Tibial nerve (tissue), 4 donors: ENCODE measurements around the gene RAB9A.

ENCODE experiments used
- EP300 ChIP-seq, 2 donors: sonication (generic); formaldehyde crosslinking; IDR thresholded peaks; one replicate each; pipeline ENCODE4 v1.6.1; 2017; ENCODE audit warnings: antibody characterized with exemption in 2 of 2, mild to moderate bottlenecking in 1 of 2
- POLR2A ChIP-seq, 2 donors: fragments of 450-650 bp; IDR thresholded peaks; one replicate each; pipeline ENCODE4 v1.6.1; 2017; ENCODE audit warnings: antibody characterized with exemption in 2 of 2, mild to moderate bottlenecking in 2 of 2, moderate library complexity in 2 of 2
- TF ChIP-seq, protein P1 (sequence below), 5 experiments: fragments of 200-600 bp in 3 of 5; fragments of 450-650 bp in 2 of 5; sonication (generic) in 3 of 5; IDR thresholded peaks; one replicate each; pipeline ENCODE4 v1.5.1; 2016 to 2019; ENCODE audit warnings: antibody characterized with exemption in 5 of 5, mild to moderate bottlenecking in 3 of 5, moderate library complexity in 2 of 5

DNA sequence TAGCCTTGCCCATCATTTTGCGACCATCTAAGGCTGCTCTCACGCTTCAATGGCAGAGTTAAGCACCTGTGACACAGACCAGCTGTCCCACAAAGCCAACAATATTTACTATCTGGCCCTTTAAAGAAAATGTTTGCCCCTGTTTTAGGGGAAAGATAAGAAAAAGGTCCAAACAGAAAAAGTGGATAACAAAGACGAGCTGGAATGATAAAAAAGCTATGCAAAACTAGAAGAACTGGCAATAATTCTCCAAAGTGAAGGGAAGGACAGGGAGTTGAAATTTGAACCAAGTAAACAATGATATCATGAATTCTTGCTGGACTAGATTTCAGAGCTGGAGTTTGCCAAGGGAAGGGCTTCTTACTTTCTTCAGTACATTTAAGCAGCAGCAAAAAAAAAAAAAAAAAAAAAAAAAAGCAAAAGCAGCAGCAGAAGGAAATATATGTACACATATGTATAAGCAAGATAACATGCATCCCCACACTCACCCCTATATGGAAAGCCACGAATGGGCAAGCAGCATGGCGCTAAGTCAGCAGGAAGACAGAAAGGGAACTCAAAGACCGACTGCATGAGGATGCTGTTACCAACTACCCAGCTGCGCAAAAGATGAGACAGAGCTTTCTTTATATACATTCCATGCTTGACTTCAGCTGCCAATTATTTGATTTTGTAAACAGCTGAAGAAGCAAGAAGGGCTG is 33.0 kb downstream of the RAB9A start:
- TF ChIP-seq, protein P1, sequence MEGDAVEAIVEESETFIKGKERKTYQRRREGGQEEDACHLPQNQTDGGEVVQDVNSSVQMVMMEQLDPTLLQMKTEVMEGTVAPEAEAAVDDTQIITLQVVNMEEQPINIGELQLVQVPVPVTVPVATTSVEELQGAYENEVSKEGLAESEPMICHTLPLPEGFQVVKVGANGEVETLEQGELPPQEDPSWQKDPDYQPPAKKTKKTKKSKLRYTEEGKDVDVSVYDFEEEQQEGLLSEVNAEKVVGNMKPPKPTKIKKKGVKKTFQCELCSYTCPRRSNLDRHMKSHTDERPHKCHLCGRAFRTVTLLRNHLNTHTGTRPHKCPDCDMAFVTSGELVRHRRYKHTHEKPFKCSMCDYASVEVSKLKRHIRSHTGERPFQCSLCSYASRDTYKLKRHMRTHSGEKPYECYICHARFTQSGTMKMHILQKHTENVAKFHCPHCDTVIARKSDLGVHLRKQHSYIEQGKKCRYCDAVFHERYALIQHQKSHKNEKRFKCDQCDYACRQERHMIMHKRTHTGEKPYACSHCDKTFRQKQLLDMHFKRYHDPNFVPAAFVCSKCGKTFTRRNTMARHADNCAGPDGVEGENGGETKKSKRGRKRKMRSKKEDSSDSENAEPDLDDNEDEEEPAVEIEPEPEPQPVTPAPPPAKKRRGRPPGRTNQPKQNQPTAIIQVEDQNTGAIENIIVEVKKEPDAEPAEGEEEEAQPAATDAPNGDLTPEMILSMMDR (IDR thresholded peaks at IDR 0.05) = no peak
- TF ChIP-seq POLR2A (IDR thresholded peaks at IDR 0.05) (no peak), EP300 (IDR thresholded peaks at IDR 0.05) (no peak)
